Stimulated activated naive CD8-positive, alpha-beta T cell treated with anti-CD3 and anti-CD28 coated beads, Interleukin-15, Interleukin-2, amounts not matched to agents 100 ng/mL and 50 ng/mL, for 24 hours (primary cell): ENCODE measurements around the gene GATA3.
A peak's percentile ranks its signal among the peaks of the same experiment; 100 is the strongest.

Experiments used
- H3K27ac Mint-ChIP-seq: one replicate; pipeline ENCODE4 v1.8.0; 2021; ENCODE audit warnings: mild to moderate bottlenecking, mixed read lengths
- H3K27me3 Mint-ChIP-seq: one replicate; pipeline ENCODE4 v1.8.0; 2021; ENCODE audit warnings: mixed read lengths
- H3K36me3 Mint-ChIP-seq: one replicate; pipeline ENCODE4 v1.8.0; 2021; ENCODE audit warnings: low read depth, mixed read lengths
- H3K4me1 Mint-ChIP-seq: one replicate; pipeline ENCODE4 v1.8.0; 2021; ENCODE audit warnings: low read depth, mixed read lengths
- H3K4me3 Mint-ChIP-seq: one replicate; pipeline ENCODE4 v1.8.0; 2021; ENCODE audit warnings: mild to moderate bottlenecking, mixed read lengths
- H3K9me3 Mint-ChIP-seq: one replicate; pipeline ENCODE4 v1.8.0; 2021; ENCODE audit warnings: mixed read lengths

GATA3 gene

GRCh38 chr10:8063128-8063908 lies 8.8 kb downstream of the GATA3 start:
- peaks cover 99% of the 10 kb centered on the region for H3K4me1 Mint-ChIP-seq
- H3K9me3 Mint-ChIP-seq, result no peaks in the 10 kb centered on the region
- H3K27ac Mint-ChIP-seq, result peak overlapping the region; percentile 75
- no peaks in the 10 kb centered on the region for H3K27me3 Mint-ChIP-seq
- H3K36me3 Mint-ChIP-seq, result peaks cover 91% of the 10 kb centered on the region
- peak overlapping the region; percentile 94 for H3K4me3 Mint-ChIP-seq

GRCh38 chr10:8063935-8064334 lies 9.4 kb downstream of the GATA3 start:
- Mint-ChIP-seq H3K27me3 (no peaks in the 10 kb centered on the region), H3K4me3 (peak overlapping the region; percentile 53), H3K36me3 (peaks cover 91% of the 10 kb centered on the region), H3K4me1 (peaks cover 99% of the 10 kb centered on the region), H3K27ac (peak overlapping the region; percentile 52), H3K9me3 (no peaks in the 10 kb centered on the region)

GRCh38 chr10:8064436-8064835 lies 9.9 kb downstream of the GATA3 start:
- Mint-ChIP-seq H3K36me3 (peaks cover 91% of the 10 kb centered on the region), H3K27me3 (no peaks in the 10 kb centered on the region), H3K4me1 (peaks cover 99% of the 10 kb centered on the region), H3K4me3 (peak overlapping the region; percentile 10), H3K27ac (peak overlapping the region; percentile 52), H3K9me3 (no peaks in the 10 kb centered on the region)

GRCh38 chr10:8065651-8066050 lies 11.2 kb downstream of the GATA3 start:
- Mint-ChIP-seq H3K9me3 (no peaks in the 10 kb centered on the region), H3K4me1 (peaks cover 99% of the 10 kb centered on the region), H3K27ac (peak overlapping the region; percentile 93), H3K27me3 (no peaks in the 10 kb centered on the region), H3K36me3 (peaks cover 91% of the 10 kb centered on the region), H3K4me3 (peak overlapping the region; percentile 70)

- no peaks in the 10 kb centered on the region for H3K9me3 Mint-ChIP-seq
Observed at GRCh38 chr10:8066124-8066523, 11.6 kb downstream of the GATA3 start.

GRCh38 chr10:8066797-8067196 lies 12.3 kb downstream of the GATA3 start:
- peak overlapping the region; percentile 93 for H3K27ac Mint-ChIP-seq
- peaks cover 99% of the 10 kb centered on the region for H3K4me1 Mint-ChIP-seq
- peaks cover 94% of the 10 kb centered on the region for H3K36me3 Mint-ChIP-seq
- no peaks in the 10 kb centered on the region for H3K9me3 Mint-ChIP-seq
- no peaks in the 10 kb centered on the region for H3K27me3 Mint-ChIP-seq
- no peak overlapping the region for H3K4me3 Mint-ChIP-seq

More at GRCh38 chr10:8066124-8066523, 11.6 kb downstream of the GATA3 start:
- Mint-ChIP-seq H3K27me3 (no peaks in the 10 kb centered on the region), H3K4me1 (peaks cover 99% of the 10 kb centered on the region), H3K27ac (peak overlapping the region; percentile 93), H3K36me3 (peaks cover 91% of the 10 kb centered on the region), H3K4me3 (peak overlapping the region; percentile 70)

GRCh38 chr10:8069108-8069507 lies 14.6 kb downstream of the GATA3 start:
- Mint-ChIP-seq H3K27me3 (no peaks in the 10 kb centered on the region), H3K36me3 (peaks cover 94% of the 10 kb centered on the region), H3K4me1 (peaks cover 96% of the 10 kb centered on the region), H3K4me3 (peak overlapping the region; percentile 10), H3K9me3 (no peaks in the 10 kb centered on the region), H3K27ac (peak overlapping the region; percentile 61)

- Mint-ChIP-seq H3K27me3 (no peaks in the 10 kb centered on the region), H3K9me3 (no peaks in the 10 kb centered on the region), H3K36me3 (peaks cover 92% of the 10 kb centered on the region), H3K27ac (peak overlapping the region; percentile 61), H3K4me3 (no peak overlapping the region), H3K4me1 (peaks cover 93% of the 10 kb centered on the region)
Observed at GRCh38 chr10:8069627-8070026, 15.1 kb downstream of the GATA3 start.

GRCh38 chr10:8070440-8070839 lies 16.0 kb downstream of the GATA3 start:
- H3K4me3 Mint-ChIP-seq, result no peak overlapping the region
- H3K4me1 Mint-ChIP-seq, result peaks cover 86% of the 10 kb centered on the region
- H3K36me3 Mint-ChIP-seq, result peaks cover 90% of the 10 kb centered on the region
- no peaks in the 10 kb centered on the region for H3K9me3 Mint-ChIP-seq
- no peaks in the 10 kb centered on the region for H3K27me3 Mint-ChIP-seq
- H3K27ac Mint-ChIP-seq, result no peak overlapping the region

GRCh38 chr10:8071006-8071405 lies 16.5 kb downstream of the GATA3 start:
- no peaks in the 10 kb centered on the region for H3K9me3 Mint-ChIP-seq
- H3K4me1 Mint-ChIP-seq, result peaks cover 86% of the 10 kb centered on the region
- H3K27ac Mint-ChIP-seq, result peak overlapping the region; percentile 3
- peaks cover 88% of the 10 kb centered on the region for H3K36me3 Mint-ChIP-seq
- H3K27me3 Mint-ChIP-seq, result no peaks in the 10 kb centered on the region
- H3K4me3 Mint-ChIP-seq, result no peak overlapping the region

GRCh38 chr10:8071666-8072065 lies 17.2 kb downstream of the GATA3 start:
- Mint-ChIP-seq H3K4me3 (no peak overlapping the region), H3K36me3 (peaks cover 81% of the 10 kb centered on the region), H3K4me1 (peaks cover 83% of the 10 kb centered on the region), H3K9me3 (no peaks in the 10 kb centered on the region), H3K27ac (no peak overlapping the region), H3K27me3 (no peaks in the 10 kb centered on the region)

- H3K27ac Mint-ChIP-seq, result peak overlapping the region; percentile 62
- peaks cover 81% of the 10 kb centered on the region for H3K4me1 Mint-ChIP-seq
- H3K4me3 Mint-ChIP-seq, result no peak overlapping the region
- H3K9me3 Mint-ChIP-seq, result no peaks in the 10 kb centered on the region
- no peaks in the 10 kb centered on the region for H3K27me3 Mint-ChIP-seq
- H3K36me3 Mint-ChIP-seq, result peaks cover 76% of the 10 kb centered on the region
Observed at GRCh38 chr10:8072211-8072610, 17.7 kb downstream of the GATA3 start.

- H3K36me3 Mint-ChIP-seq, result peaks cover 68% of the 10 kb centered on the region
- H3K9me3 Mint-ChIP-seq, result no peaks in the 10 kb centered on the region
- peak overlapping the region; percentile 33 for H3K4me3 Mint-ChIP-seq
- H3K27ac Mint-ChIP-seq, result peak overlapping the region; percentile 81
- peaks cover 69% of the 10 kb centered on the region for H3K4me1 Mint-ChIP-seq
- H3K27me3 Mint-ChIP-seq, result no peaks in the 10 kb centered on the region
Observed at GRCh38 chr10:8073691-8074416, 19.4 kb downstream of the GATA3 start.

GRCh38 chr10:8074881-8075280 lies 20.4 kb downstream of the GATA3 start:
- Mint-ChIP-seq H3K4me1 (peaks cover 59% of the 10 kb centered on the region), H3K27me3 (no peaks in the 10 kb centered on the region), H3K36me3 (peaks cover 58% of the 10 kb centered on the region), H3K9me3 (no peaks in the 10 kb centered on the region), H3K4me3 (no peak overlapping the region), H3K27ac (no peak overlapping the region)
